ENCODE data around the gene ZSWIM5. TPM values are rescaled to one million over a fixed set of nuclear protein-coding genes. Genes with fewer than 3 reads are reported as not detected.

ZSWIM5 gene
- total RNA-seq, 1 experiment from 2014 or later = 0.40 TPM

DNA sequence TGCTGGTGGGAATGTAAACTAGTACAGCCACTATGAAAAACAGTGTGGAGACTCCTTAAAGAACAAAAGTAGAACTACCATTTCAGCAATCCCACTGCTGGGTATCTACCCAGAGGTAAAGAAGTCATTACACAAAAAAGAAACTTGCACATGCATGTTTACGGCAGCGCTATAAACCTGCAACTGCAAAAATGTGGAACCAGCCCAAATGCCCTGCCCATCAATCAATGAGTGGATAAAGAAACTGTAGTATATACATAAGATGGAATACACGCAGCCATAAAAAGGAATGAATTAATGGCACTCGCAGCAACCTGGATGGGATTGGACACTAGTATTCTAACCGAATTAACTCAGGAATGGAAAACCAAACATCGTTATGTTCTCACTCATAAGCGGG, 51.0 kb downstream of the ZSWIM5 start:
- DNase-seq = no peak
- Mint-ChIP-seq H3K4me3 (ENCODE audit: low read depth, unreplicated experiment) (no peak overlapping the region), H3K36me3 (ENCODE audit: insufficient read depth, unreplicated experiment) (no peaks in the 10 kb centered on the region), H3K27ac (ENCODE audit: unreplicated experiment) (no peak overlapping the region), H3K9me3 (ENCODE audit: low read depth, unreplicated experiment) (no peaks in the 10 kb centered on the region), H3K4me1 (ENCODE audit: low read depth, unreplicated experiment) (no peaks in the 10 kb centered on the region), H3K27me3 (ENCODE audit: unreplicated experiment) (peaks cover 26% of the 10 kb centered on the region)
- TF ChIP-seq, protein P1, sequence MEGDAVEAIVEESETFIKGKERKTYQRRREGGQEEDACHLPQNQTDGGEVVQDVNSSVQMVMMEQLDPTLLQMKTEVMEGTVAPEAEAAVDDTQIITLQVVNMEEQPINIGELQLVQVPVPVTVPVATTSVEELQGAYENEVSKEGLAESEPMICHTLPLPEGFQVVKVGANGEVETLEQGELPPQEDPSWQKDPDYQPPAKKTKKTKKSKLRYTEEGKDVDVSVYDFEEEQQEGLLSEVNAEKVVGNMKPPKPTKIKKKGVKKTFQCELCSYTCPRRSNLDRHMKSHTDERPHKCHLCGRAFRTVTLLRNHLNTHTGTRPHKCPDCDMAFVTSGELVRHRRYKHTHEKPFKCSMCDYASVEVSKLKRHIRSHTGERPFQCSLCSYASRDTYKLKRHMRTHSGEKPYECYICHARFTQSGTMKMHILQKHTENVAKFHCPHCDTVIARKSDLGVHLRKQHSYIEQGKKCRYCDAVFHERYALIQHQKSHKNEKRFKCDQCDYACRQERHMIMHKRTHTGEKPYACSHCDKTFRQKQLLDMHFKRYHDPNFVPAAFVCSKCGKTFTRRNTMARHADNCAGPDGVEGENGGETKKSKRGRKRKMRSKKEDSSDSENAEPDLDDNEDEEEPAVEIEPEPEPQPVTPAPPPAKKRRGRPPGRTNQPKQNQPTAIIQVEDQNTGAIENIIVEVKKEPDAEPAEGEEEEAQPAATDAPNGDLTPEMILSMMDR (IDR thresholded peaks at IDR 0.05; ENCODE audit: unreplicated experiment) = no peak
- CTCF ChIA-PET = interaction anchor here (0.6 kb wide), 1 partner anchor 34 kb away, joined by 6 read pairs; no protein-coding TSS in a partner anchor
- no TSS peak for BruUV-seq (replicated peaks)
- intact Hi-C loops (cut with micrococcal nuclease; ENCODE audit: unreplicated experiment) = no loop called here

DNA sequence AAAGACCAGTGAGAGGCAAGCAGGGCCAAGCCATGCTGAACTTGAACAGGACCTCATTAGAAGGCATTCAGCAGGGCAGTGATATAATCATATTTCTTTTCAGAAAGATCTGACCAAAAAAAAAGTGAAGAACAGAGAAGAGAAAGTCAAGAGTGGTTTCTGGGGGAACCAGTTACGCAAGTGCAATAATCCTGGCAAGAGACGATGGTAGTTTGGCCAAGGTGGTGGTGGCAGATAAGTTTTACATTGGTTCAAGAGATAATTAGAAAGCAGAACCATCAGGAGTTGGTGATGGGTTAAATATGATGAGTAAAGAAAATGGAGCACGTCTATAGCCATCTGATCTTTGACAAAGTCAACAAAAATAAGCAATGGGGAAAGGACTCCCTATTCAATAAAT, 54.3 kb downstream of the ZSWIM5 start:
- TF ChIP-seq, protein P1 (IDR thresholded peaks at IDR 0.05; ENCODE audit: unreplicated experiment) = no peak
- Mint-ChIP-seq H3K36me3 (ENCODE audit: insufficient read depth, unreplicated experiment) (no peaks in the 10 kb centered on the region), H3K27me3 (ENCODE audit: unreplicated experiment) (peaks cover 26% of the 10 kb centered on the region), H3K4me1 (ENCODE audit: low read depth, unreplicated experiment) (no peaks in the 10 kb centered on the region), H3K9me3 (ENCODE audit: low read depth, unreplicated experiment) (no peaks in the 10 kb centered on the region), H3K4me3 (ENCODE audit: low read depth, unreplicated experiment) (no peak overlapping the region), H3K27ac (ENCODE audit: unreplicated experiment) (no peak overlapping the region)
- intact Hi-C loops (cut with micrococcal nuclease; ENCODE audit: unreplicated experiment) = no loop called here
- CTCF ChIA-PET = no interaction called here
- no TSS peak for BruUV-seq (replicated peaks)
- DNase-seq = no peak

DNA sequence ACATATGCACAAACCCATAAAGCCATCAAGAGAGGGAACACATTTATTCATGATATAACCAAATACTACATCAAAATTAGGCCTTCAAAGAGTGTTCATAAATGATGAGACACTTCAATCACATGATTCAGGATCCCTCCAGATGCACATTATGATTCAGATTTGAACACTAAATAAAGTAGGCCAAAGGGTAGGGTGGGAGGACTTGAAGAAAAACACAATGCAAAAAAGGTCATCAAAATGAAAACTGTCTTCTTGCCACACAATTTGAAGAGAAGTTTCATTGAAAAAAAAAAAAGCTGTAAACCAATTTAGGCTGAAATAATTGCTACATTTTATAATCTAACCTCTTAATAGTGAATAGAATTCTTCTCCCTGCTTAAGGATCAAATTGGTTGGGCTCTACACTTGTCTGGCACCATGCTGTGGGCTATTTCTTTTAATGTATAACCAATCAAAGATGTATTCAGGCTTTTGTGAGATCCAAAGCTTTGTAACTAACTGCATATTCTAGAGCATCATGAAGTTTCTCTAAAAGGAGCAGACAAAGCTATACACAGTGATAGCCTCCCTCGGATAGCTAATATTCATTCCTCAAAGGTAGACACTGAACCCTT, 58.1 kb downstream of the ZSWIM5 start:
- no peaks in the 10 kb centered on the region for H3K4me1 Mint-ChIP-seq (ENCODE audit: low read depth, unreplicated experiment)
- peaks cover 14% of the 10 kb centered on the region for H3K27me3 Mint-ChIP-seq (ENCODE audit: unreplicated experiment)
- TF ChIP-seq, protein P1 (IDR thresholded peaks at IDR 0.05; ENCODE audit: unreplicated experiment) = no peak
- no TSS peak for BruUV-seq (replicated peaks)
- DNase-seq = no peak
- intact Hi-C loops (cut with micrococcal nuclease; ENCODE audit: unreplicated experiment) = no loop called here
- H3K36me3 Mint-ChIP-seq (ENCODE audit: insufficient read depth, unreplicated experiment) = no peaks in the 10 kb centered on the region
- no peak overlapping the region for H3K27ac Mint-ChIP-seq (ENCODE audit: unreplicated experiment)
- H3K4me3 Mint-ChIP-seq (ENCODE audit: low read depth, unreplicated experiment) = no peak overlapping the region
- CTCF ChIA-PET = no interaction called here
- H3K9me3 Mint-ChIP-seq (ENCODE audit: low read depth, unreplicated experiment) = no peaks in the 10 kb centered on the region

DNA sequence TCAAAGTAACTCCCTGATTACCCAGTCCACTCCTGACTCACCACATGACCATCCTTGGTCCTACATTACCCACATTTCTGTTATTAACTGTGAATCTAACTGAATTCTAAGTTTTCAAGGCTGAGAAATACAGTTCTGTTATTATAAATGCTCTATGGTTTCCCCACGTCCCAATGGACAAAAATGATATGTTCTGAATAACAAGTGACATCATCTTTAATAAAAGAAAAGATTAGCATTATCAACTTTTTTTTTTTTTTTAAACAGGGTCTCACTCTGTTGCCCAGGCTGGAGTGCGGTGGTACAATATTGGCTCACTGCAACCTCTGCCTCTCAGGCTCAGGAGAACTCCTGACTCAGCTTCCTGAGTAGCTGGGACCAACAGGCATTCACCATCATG, 59.6 kb downstream of the ZSWIM5 start:
- CTCF ChIA-PET = no interaction called here
- Mint-ChIP-seq H3K9me3 (ENCODE audit: low read depth, unreplicated experiment) (no peaks in the 10 kb centered on the region), H3K27me3 (ENCODE audit: unreplicated experiment) (peaks cover 6% of the 10 kb centered on the region), H3K36me3 (ENCODE audit: insufficient read depth, unreplicated experiment) (no peaks in the 10 kb centered on the region), H3K27ac (ENCODE audit: unreplicated experiment) (no peak overlapping the region), H3K4me1 (ENCODE audit: low read depth, unreplicated experiment) (no peaks in the 10 kb centered on the region), H3K4me3 (ENCODE audit: low read depth, unreplicated experiment) (no peak overlapping the region)
- TF ChIP-seq, protein P1 (IDR thresholded peaks at IDR 0.05; ENCODE audit: unreplicated experiment) = no peak
- DNase-seq = no peak
- no TSS peak for BruUV-seq (replicated peaks)
- intact Hi-C loops (cut with micrococcal nuclease; ENCODE audit: unreplicated experiment) = no loop called here

Data from Calu3 (cell line).